GM18519 (cell line): Measurements from ENCODE around the gene CKAP2L.
"Not testable (repeated sequence)": the region's sequence is repeated elsewhere in the genome, so short reads cannot be mapped to it uniquely, and the experiment has no call there.

Experiments used
- ATAC-seq: cut with Tn5 transposase; IDR thresholded peaks from one replicate; pipeline ENCODE4 v1.9.1; 2021; ENCODE audit warnings: mild to moderate bottlenecking, moderate library complexity; ENCODE audit not compliant: unreplicated experiment, low FRiP score

The CKAP2L gene

DNA sequence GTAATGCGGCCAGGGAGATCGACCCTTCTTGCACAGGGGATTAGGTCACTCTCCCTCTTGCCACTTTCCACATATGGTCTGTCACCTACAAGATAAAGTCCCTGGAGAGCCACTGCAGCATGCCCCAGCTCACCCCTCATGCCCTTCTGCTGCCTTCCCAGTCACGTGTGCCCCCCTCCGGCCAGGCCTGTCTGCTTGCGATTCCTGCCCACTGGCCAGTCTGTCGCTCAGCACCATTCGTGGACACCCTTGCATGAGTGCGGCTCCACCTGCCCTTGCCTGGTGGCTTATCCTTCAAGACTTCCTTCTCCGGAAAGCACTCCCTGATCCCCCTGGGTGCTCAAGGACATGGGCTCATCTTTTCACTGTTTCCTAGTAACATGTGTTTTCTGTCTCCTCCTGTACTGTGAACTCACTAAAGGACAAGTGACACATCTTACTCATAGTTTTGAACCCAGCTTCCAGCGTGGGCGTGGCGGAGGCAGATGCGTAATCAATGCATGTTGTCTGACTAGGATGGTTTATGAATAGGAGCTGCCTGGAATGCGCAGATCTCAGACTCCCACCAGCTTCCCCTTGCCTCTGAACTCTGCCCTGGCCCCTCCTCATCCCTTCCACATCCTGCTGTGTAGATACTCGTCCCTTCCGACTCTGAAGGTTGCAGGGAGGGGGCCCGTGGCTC is 51.4 kb downstream of the CKAP2L start:
- ATAC-seq: no peak

DNA sequence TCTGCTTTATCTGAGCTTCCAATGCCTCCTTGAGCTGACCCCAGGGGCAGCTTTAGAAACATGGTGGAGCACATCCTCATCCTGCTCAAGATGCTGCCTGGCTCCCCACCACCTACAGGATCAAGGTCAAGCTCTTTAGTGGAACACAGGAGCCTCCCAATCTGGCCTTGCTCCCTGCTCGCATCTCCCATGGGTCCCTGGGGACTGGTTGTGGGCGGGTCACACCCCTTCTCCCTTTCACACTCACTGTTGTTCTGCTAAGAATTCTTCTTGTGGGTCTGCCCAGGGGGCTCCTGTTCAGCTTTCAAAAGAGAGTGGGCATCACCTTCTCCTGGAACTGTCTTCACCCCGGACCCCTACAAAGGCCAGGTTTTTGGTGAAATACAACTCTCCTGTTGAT is 51.9 kb downstream of the CKAP2L start:
- no peak for ATAC-seq

DNA sequence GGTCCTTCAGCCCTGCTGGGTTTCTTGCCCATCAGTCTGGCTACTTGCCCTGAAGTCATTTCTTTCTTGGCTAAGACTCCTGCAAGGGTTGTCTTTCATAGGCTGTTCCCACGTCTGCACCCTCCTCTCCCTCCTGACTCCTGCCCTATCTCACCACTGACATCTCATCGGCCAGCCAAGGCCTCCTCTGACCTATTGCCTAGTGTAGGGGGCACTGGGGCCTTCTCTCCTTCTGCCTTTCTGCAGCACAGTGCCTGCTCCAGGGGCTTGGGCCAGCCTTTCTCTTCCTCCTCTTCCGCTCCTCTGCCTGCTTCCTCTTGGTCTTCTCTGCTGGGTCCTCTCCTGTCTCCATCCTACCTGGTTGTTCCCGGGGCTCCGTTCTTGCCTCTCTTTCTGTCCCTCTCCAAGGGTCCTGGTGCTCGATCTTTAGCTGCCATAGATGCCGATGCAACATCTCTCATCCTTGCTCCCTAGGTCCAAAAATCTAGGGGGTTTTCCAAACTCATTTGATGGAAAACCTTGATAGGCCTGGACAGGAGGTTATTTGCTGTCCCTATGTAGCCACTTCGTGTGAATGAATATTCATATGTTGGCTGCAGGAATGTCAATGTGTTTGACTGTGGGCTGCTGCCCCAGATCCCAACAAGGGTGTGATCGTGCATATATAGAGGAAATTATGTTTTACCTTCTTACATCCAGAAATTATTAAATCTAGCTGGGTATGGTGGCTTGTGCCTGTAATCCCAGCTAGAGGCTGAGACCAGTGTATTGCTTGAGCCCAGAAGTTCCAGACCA is 53.3 kb downstream of the CKAP2L start:
- no peak for ATAC-seq

DNA sequence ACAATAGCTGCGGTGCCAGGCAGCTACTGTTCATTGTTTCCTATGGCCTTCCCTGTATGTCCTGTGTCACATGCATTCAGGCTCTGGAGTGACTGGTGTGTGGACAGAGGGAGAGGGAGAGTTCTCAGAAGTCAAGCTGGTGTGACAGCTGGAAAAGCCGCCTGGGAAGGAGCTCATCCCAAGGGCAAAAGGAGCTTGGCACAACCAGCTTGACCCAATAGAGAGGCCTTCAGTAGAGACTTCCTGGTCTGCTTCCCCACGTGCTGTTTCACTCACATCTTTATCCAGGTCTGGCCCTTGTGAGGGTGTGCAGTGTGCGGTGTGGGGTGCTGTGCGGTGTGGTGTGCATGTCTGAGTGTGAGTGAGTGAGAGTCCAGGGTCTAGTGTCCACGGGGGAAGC is 54.7 kb downstream of the CKAP2L start:
- ATAC-seq: no peak

DNA sequence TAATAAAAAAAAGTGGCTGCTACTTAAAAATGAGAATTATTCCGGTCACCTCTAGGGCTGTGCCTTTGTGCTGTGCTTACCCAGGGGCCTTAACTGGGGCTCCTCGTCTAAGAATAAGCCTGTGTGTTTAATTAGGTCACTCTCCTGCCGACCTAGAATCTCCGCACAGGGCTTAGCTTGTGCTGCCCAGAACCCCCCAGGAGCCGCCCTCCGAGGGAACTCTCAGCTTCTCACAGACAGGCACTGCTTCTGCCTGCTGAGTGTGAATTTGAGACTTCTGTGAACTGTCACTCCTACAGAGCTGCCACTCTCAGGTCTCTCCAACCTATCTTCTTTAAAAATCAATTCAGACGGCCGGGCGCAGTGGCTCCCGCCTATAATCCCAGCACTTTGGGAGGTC is 55.4 kb downstream of the CKAP2L start:
- ATAC-seq: no peak

DNA sequence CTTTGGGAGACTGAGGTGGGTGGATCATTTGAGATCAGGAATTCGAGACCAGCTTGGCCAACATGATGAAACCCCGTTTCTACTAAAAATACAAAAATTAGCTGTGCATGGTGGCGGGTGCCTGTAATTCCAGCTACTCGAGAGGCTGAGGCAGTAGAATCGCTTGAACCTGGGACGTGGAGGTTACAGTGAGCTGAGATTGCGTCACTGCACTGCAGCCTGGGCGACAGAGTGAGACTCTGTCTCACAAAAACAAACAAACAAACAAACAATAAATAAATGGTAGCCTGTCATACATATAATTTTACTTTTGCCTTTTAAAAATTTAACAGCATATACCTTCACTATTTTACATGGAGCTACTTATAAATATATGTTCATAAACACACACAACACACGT is 57.5 kb downstream of the CKAP2L start:
- not testable (repeated sequence) for ATAC-seq

DNA sequence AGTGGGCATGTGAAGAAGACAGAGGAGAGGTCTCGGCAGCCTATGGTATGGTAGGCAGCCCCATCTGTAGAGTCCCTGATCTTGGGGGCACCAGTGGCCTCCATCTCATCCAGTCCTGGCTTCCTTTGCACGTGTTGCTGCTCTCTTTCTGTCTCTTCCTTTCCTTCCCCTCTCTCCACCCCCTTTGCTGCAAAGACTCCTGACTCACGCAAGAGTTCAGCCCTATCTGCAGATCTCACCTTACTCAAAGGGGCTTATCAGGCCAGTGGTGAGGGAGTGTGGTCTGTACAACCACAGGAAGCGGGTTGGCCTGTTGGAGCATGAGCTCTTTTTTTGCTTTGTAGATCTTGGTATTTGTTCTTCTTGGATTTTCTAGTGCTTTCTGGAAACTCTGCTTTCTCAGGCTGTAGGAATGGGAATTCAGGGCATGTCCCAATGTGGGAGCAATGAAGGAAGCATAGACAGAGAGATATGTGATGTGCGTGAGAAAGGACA is 58.2 kb downstream of the CKAP2L start:
- ATAC-seq: no peak

DNA sequence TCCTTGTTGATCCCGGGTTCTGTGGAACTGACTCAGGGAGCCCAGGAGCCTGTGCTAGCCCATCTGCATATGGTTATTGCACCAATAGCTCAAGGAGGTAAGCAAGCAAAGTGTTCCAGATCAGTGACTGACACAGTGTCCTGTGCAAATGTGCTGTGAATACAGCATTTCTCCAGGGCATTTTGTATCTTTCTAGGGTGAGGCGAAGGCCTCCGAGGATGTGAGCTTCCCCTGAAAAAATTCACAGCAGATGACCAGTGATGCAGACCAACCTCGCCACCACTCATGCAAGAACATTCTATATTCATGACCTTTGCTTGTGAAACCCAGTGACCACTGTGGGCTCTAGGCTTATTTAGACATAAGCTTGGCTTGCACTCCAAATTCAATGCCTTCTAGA is 58.8 kb downstream of the CKAP2L start:
- no peak for ATAC-seq

DNA sequence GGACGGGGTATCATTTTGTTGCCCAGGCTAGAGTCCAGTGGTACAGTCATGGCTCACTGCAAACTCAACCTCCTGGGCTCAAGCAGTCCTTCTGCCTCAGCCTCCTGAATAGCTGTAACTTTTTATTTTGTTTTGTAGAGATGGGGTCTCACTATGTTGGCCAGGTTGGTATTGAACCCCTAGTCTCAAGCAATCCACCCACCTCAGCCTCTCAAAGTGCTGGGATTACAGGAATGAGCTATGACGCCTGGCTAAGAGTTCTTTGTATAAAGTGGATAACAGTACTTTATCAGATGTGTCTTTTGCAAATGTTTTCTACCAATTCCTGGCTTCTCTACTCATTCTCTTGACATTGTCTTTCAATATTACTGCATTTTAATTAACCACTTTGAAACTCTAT is 60.7 kb downstream of the CKAP2L start:
- no peak for ATAC-seq

DNA sequence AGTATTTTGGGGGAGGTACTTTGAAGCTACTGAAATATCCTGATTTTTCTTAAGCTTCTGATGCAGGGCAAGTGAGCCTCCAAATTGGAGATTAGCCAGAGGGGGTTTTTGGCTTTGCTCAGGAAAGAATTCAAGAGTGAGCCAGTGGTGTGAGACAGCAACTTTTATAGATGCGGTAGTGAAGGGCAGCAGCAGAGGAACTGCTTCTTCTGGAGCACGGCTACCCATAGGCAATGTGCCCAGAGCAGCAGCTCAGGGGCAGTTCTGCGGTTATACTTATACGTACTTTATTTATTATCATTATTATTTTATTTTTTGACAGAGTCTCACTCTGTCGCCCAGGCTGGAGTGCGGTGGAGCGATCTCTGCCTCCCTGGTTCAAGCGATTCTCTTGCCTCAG is 63.4 kb downstream of the CKAP2L start:
- ATAC-seq: no peak

DNA sequence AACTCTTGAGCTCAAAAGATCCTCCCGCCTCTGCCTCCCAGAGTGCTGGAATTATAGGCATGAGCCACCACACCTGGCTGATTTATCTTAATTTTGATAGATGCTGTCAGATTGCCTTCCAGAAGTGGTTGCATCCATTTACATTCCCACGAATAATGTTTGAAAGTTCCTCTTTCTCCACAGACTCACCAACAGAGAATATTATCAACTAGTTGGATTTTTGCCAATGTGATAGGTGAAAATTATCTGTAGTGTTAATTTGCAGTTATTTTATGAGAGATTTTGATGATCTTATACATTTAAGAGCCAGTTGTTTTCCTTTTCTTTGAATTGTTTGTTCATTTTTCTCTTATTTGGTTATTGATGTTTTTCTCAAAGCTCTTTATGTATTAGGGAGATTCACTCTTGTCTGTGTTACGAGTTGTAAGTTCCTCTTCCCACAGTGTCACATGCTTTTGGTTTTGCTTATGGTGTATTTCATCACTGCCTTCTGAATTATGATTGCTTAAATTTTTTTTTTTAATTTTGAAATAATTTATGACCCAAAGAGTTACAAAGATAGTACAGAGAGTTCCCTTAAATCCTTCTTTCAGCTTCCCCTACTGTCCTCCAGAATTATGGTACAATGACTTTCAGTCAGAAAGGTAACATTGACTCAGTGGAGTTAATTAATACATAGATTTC is 64.3 kb downstream of the CKAP2L start:
- no peak for ATAC-seq

DNA sequence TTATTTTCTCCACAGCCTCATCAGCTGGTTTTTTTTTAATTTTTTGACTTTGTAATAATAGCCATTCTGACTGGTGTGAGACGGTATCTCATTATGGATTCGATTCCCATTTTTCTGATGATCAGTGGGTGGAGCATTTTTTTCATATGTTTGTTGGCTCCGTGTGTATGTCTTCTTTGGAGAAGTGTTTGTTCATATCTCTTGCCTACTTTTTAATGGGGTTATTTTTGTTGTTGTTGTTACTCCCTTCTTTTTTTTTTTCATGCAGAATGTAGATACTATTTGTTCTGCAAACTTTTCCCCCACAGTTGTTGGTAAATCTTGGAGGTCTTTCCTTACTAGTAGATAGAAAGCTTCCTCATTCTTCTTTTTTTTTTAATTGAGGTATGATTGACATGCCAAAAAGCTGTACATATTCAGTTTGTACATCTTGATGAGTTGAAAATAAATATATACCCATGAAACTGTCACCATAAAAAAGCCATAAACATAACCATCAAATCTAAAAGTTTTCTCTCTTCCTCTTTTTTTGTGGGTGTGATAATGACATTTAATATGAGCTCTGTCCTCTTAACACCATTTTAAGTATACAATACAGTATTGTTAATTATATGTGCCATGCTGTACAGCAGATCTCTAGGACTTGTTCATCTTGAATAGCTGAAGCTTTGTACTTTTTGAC is 65.4 kb downstream of the CKAP2L start:
- no peak for ATAC-seq

DNA sequence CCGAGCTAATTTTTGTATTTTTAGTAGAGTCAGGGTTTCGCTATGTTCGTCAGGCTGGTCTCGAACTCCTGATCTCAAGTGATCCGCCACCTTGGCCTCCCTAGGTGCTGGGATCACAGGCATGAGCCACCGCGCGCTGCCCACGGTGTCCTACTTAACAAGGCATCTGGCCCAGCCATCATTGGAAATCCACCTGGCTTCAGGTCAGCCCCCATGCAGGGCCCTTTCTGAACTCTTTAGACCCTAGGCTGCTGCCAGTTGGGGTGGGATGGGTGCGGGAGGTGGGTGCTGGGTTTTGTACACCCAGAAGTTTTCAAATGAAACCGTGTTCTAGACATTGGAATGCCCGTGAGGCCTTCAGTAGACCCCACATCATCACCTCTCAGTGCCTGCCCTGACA is 70.2 kb downstream of the CKAP2L start:
- ATAC-seq: no peak

DNA sequence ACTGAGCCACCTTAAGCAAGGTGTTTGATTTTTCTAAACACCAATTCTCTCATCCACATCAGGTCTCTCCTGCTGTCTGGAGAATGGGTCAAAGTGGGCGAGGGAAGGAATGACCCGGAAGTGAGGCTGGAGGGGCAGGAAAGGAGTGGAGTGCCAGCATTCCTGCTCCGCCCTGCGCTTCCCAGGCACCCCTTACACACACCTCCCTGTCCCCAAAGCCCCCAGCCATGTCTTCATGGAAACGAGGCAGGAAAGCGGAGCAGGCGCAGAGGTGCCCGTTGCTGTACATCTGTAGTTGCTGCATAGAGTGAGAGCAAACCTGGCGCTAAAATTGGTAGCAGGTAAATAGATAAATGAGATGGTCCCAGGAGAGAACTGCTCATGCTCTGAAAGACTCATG is 70.8 kb downstream of the CKAP2L start:
- ATAC-seq: no peak

DNA sequence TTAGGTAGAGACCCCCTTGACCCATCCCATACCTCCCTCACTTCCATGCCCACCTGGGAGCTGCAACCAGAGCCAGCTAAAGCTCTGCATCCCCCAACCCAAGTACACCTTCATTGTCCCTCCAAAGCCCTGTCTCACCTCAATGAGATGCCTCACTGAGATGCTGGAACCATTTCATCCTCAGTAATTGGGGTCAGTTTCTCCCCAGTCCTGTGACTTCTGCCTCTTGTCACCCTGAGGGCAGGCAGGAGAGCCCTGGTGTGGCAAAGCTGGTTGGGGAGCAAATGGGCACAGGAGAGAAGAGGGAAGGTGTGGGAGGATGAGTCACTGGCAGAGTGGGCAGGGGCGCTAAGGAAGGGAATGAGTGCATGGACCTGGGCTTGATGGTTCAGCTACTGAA is 71.5 kb downstream of the CKAP2L start:
- no peak for ATAC-seq

DNA sequence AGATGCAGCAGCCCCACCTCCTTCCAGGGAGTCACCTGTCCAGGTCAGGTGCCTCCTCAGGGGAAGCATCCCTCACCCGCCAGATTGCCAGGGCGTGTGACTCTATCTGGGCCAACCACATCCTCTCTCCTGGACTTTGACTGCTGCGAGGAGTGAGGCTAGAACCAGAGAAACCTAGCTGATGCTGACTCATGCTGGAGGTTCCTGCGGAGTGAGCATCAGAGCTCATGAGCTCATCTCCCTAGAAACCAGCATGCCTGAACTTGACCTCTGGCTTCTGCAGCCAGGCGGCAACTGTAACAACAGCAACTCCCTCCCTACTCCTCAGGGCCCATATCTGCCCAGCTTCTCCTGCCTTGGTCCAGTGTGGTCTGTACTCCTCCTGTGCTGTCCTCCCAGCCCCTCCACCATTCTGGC is 71.9 kb downstream of the CKAP2L start:
- peak; percentile 66 for ATAC-seq

DNA sequence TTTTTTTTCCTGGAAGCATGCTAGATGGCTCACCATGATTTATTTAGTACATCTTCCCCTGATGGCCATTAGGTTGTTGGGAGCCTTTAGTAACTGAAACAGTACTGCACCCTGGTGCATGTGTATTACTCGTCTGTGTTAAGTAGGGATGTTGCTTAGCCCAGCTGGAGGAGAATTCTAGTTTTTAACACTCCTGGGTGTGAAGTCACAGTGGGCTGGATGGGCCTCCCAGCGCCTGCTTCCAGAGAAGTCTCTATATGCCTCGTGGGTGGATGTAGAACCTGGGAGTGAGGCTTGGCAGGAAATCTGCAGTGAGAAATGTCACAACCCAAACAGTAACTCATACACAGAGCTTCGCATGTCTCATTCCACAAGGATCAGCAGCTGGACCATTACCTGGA is 72.5 kb downstream of the CKAP2L start:
- no peak for ATAC-seq

DNA sequence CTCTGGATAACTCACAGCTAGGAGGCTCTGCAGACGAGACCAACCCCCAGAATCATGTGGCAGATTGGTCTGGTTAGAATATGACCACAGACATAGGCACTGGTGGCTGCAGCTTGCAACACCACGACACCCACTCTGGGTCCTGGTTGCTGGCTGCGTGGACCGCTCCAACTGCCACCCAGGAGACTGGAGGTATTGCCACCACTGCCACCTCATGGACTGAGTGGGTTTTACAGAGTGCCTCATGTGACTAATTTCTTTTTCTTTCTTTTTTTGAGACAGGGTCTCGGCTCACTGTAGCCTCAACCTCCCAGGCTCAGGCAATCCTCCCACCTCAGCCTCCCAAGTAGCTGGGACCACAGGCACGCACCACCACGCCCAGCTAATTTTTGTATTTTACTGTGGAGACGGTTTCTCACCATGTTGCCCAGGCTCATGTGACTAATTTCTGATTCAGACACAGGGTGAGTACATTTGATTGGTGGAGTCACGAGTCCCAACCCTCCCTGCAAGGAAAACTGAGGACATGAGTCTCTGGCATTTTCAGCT is 73.5 kb downstream of the CKAP2L start:
- no peak for ATAC-seq

DNA sequence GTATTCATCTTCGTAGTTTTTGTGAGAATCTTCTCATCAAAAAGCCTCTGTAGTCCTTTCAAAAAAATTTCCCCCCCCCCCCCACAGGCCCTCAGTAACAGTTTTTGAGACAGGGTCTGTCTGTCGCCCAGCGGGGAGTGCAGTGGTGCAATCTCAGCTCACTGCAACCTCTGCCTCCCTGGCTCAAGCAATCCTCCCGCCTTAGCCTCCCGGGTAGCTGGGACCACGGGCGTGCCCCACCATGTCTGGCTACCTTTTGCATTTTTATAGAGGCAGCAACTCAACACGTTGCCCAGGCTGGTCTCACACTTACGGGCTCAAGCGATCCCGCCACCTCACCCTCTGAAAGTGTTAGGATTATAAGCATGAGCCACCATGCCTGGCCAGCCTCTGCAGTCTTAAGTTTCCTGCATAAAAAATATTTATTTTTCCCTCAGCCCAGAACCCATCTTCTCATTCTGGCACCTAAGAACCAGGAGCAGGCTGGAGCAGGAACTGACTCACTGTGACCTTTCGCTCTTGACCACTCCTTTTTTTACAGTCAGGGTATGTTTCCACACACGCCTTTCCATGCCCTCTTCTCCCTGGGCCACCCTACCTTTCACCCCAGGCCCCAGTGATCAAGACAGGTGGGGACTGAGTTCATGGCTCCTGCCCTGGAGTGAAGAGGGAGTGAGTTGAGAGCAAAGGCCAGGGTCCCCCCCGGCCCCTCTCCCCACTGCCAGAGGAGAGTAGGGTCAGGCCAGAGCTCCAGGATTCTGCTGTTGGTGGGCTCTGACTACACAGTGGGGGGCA is 76.1 kb downstream of the CKAP2L start:
- no peak for ATAC-seq

DNA sequence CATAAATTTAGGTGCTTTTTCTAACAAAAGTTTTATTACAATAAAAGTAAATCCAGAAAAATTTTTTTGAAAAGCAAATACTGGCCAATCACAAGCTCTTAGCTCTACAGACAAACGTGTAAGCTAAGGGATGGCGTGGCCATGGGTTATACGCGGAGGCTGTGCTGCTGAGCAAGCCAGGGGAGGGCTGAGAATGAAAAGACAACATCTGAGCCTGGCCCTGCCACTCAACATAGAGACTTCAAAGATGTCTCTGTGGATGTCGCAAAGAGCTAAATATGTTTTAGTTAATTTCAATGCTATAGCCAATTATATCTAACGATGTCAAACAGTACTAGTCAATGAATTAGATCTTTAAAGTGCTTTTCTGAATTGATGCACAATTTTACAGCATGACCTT is 76.9 kb downstream of the CKAP2L start:
- no peak for ATAC-seq
